Pericardium fibroblast (primary cell): ENCODE measurements around the gene ARL3. TPM values are rescaled to one million over a fixed set of nuclear protein-coding genes. Genes with fewer than 3 reads are reported as not detected.

ENCODE experiments used
- total RNA-seq: library from RNA; depleted of rRNA; stranded (reverse); fragments of >200 nt; gene quantifications from 2 replicates; pipeline ENCODE4 v1.2.3, GENCODE V29; 2015

Gene ARL3
- 5.3 and 7.8 TPM in 2 replicates for total RNA-seq

GRCh38 chr10:102713814-102714620 is at the start of gene ARL3:
Gene ARL3 (minus strand): TSS chr10:102714397. CDS start chr10:102714275, 122 bp downstream.

GRCh38 chr10:102743588-102744373 is 29.6 kb upstream of the ARL3 start, which contains the start of gene WBP1L:
Gene WBP1L (plus strand): TSS chr10:102743948. CDS start chr10:102744054, 106 bp downstream.

GRCh38 chr10:102714621-102715455 is 641 bp upstream of the ARL3 start, which contains the start of gene SFXN2:
Gene SFXN2 (plus strand): TSS chr10:102714636. CDS start chr10:102726637, 12,001 bp downstream.

DNA sequence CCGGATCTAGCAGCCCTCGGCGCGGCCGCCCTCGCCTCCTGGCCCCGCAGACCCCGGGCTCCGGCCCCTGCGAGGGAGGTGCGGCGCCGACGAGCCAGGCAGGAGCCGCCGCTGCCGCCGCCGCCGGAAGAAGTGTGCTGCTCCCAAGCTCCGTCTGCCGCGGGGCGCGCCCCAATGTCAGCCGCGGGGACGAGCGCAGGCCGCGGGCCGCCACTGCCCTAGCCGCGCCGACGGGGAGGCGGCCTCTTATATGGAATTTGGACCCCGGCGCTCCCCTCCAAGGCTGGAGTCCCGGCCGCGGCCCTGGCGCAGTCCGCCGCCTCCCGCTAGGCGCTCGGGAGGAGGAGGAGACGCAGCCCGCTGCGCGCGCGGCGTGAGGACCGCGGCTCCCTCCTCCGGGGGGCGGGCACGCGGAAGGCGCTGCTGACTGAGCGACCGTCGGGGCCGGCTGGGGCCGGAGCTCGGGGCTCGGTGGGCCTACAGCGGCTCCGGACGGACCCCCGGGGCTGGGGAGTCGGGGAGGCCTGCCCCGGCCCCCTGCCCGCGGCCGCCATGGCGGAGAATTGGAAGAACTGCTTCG is 70.0 kb downstream of the ARL3 start, which contains the start of gene TRIM8:
Gene TRIM8 (plus strand): TSS at position 414 of the 580 bp plus-strand sequence. CDS start 139 bp downstream, at position 553.

Other genes with a start within 250 kb of the ARL3 start
- 68.0 and 114 TPM in 2 replicates for gene ACTR1A, start 211.7 kb downstream of the ARL3 start, total RNA-seq
- gene SUFU, start 210.4 kb downstream of the ARL3 start, total RNA-seq = 8.2 and 9.0 TPM in 2 replicates
- 96.6 and 109 TPM in 2 replicates for gene TRIM8, start 69.9 kb downstream of the ARL3 start, total RNA-seq
- gene SFXN2, start 239 bp upstream of the ARL3 start, total RNA-seq = 0.68 and 4.3 TPM in 2 replicates
- 63.7 and 76.1 TPM in 2 replicates for gene WBP1L, start 29.6 kb upstream of the ARL3 start, total RNA-seq
- gene CYP17A1, start 123.0 kb upstream of the ARL3 start, total RNA-seq = not detected in 2 replicates
- gene BORCS7, start 139.9 kb upstream of the ARL3 start, total RNA-seq = 22.5 and 26.0 TPM in 2 replicates
- gene AS3MT, start 155.1 kb upstream of the ARL3 start, total RNA-seq = 0.70 and 1.0 TPM in 2 replicates
- gene CNNM2, start 203.9 kb upstream of the ARL3 start, total RNA-seq = 5.1 and 6.1 TPM in 2 replicates